ENCODE data around the gene CLRN3.

CLRN3 gene

GRCh38 chr10:127899766-127900387 lies 7.1 kb upstream of the CLRN3 start:
- no peak for DNase-seq (ENCODE audit: low read depth in 4 of 4, low spot score in 1 of 4)

- DNase-seq (ENCODE audit: low read depth in 4 of 4, low spot score in 1 of 4) = no peak
These were observed 4.4 kb upstream of the CLRN3 start for GRCh38 chr10:127897177-127897576.

- no peak for DNase-seq (ENCODE audit: low read depth in 4 of 4, low spot score in 1 of 4)
These were observed 3.8 kb upstream of the CLRN3 start for GRCh38 chr10:127896590-127896989.

GRCh38 chr10:127894146-127894545 lies 1.4 kb upstream of the CLRN3 start:
- no peak for DNase-seq (ENCODE audit: low read depth in 4 of 4, low spot score in 1 of 4)

- no peak for DNase-seq (ENCODE audit: low read depth in 4 of 4, low spot score in 1 of 4)
These were observed 1.9 kb downstream of the CLRN3 start for GRCh38 chr10:127890832-127891334.

GRCh38 chr10:127890216-127890615 lies 2.5 kb downstream of the CLRN3 start:
- no peak for DNase-seq (ENCODE audit: low read depth in 4 of 4, low spot score in 1 of 4)

- no peak for DNase-seq (ENCODE audit: low read depth in 4 of 4, low spot score in 1 of 4)
These were observed 3.0 kb downstream of the CLRN3 start for GRCh38 chr10:127889605-127890195.

GRCh38 chr10:127888521-127889312 lies 4.0 kb downstream of the CLRN3 start:
- DNase-seq (ENCODE audit: low read depth in 4 of 4, low spot score in 1 of 4) = no peak

- DNase-seq (ENCODE audit: low read depth in 4 of 4, low spot score in 1 of 4) = no peak
These were observed 5.0 kb downstream of the CLRN3 start for GRCh38 chr10:127887541-127888415.

GRCh38 chr10:127886371-127887051 lies 6.2 kb downstream of the CLRN3 start:
- no peak for DNase-seq (ENCODE audit: low read depth in 4 of 4, low spot score in 1 of 4)

GRCh38 chr10:127884501-127884900 lies 8.2 kb downstream of the CLRN3 start:
- no peak for DNase-seq (ENCODE audit: low read depth in 4 of 4, low spot score in 1 of 4)

- no peak for DNase-seq (ENCODE audit: low read depth in 4 of 4, low spot score in 1 of 4)
These were observed 9.2 kb downstream of the CLRN3 start for GRCh38 chr10:127883516-127883915.

GRCh38 chr10:127882801-127883459 lies 9.8 kb downstream of the CLRN3 start:
- DNase-seq (ENCODE audit: low read depth in 4 of 4, low spot score in 1 of 4) = no peak

- DNase-seq (ENCODE audit: low read depth in 4 of 4, low spot score in 1 of 4) = no peak
These were observed 10.3 kb downstream of the CLRN3 start for GRCh38 chr10:127882391-127882790.

GRCh38 chr10:127881262-127881661 lies 11.5 kb downstream of the CLRN3 start:
- DNase-seq (ENCODE audit: low read depth in 4 of 4, low spot score in 1 of 4) = no peak

- DNase-seq (ENCODE audit: low read depth in 4 of 4, low spot score in 1 of 4) = no peak
These were observed 12.2 kb downstream of the CLRN3 start for GRCh38 chr10:127880557-127880956.

- no peak for DNase-seq (ENCODE audit: low read depth in 4 of 4, low spot score in 1 of 4)
These were observed 14.2 kb downstream of the CLRN3 start for GRCh38 chr10:127878475-127879055.

- no peak for DNase-seq (ENCODE audit: low read depth in 4 of 4, low spot score in 1 of 4)
These were observed 15.0 kb downstream of the CLRN3 start for GRCh38 chr10:127877699-127878098.

GRCh38 chr10:127877116-127877515 lies 15.6 kb downstream of the CLRN3 start:
- DNase-seq (ENCODE audit: low read depth in 4 of 4, low spot score in 1 of 4) = no peak

GRCh38 chr10:127875916-127876315 lies 16.8 kb downstream of the CLRN3 start:
- no peak for DNase-seq (ENCODE audit: low read depth in 4 of 4, low spot score in 1 of 4)

Data from stimulated activated CD4-positive, alpha-beta T cell treated with anti-CD3 and anti-CD28 coated beads, Interleukin-1b, Interleukin-23, amount 100 ng/mL, for 24 hours (primary cell).